Ureter (tissue), 1 donor: ENCODE data around the gene TTC13. TPM values are rescaled to one million over a fixed set of nuclear protein-coding genes. Genes with fewer than 3 reads are reported as not detected.
"Not testable (repeated sequence)": the region's sequence is repeated elsewhere in the genome, so short reads cannot be mapped to it uniquely, and the experiment has no call there.

Experiments used
- DNase-seq: peaks from one replicate; pipeline ENCODE4 v3.0.0-alpha.2; 2020; ENCODE audit warnings: low spot score
- total RNA-seq: library from RNA; stranded (reverse); gene quantifications from one replicate; pipeline ENCODE4 v1.2.4, GENCODE V29; 2023
- donor health status: DM: yes; HTN: yes; CAD: no.

Gene TTC13
- total RNA-seq, 1 donor from 2014 or later: 20.3 TPM

DNA sequence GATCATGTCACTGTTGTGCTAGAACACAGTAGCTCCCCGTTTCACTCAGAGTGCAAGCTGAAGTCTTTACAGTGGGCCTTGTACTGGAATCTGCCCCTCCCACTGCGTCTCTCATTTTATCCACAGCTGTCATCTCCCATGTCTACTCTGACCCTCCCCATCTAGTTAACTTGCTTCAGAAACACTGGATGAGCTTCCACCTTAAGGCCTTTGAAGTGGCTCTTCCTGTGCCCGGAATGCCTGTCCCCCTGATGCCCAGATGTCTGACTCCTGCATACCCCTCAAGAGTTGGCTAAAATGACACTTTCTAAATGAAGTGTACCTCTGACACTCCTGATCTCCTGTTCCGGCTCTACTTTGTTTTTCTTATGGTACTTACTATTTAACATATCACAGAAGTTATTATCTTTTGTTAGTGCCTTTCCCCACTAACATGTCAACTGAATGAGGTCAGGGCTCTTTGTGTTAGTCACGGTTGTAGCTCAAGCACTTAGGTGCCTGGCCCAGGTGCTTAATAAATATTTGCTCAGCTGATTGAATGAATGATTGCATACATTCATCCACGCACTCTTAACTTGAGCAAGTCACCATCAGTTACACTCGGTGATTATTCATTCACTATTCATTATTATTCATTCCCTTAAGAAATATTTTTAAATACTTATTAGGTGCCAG is 13.6 kb upstream of the TTC13 start:
- DNase-seq: no peak

DNA sequence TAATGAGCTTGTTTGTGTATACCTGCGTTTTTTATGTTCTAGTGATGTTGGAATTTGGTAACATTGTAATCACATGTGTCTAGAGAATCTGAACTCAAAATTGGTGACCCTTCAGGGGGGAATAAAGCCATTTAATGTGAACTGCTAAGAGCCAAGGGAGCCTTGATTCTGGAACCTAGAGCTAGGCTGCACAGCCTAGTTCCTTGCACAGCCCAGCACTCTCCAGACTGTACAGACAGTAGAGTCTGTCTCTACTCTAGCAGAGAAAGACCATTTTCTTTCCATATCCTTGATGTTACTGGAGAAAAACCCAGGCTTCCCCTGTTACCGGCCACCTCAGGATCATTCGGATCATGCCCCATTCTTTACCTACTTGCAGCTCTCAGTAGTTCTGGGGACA is 8.8 kb upstream of the TTC13 start:
- no peak for DNase-seq

DNA sequence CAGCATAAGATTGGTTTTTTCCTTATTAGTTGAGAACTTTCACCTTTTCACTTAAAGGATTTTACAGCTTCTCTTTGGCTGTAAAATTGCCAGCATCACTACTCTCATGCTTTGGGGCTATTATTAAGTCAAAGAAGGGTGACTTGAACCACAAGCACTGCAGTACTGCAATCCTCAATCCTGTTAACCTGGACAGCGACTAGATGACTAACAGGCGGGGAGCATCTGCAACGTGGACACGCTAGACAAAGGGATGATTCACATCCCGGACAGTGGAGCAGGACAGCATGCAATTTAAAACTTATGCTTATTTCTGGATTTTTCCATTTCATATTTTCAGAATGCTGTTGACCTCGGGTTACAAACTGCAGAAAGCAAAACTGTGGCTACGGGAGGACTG is 8.3 kb upstream of the TTC13 start:
- no peak for DNase-seq

DNA sequence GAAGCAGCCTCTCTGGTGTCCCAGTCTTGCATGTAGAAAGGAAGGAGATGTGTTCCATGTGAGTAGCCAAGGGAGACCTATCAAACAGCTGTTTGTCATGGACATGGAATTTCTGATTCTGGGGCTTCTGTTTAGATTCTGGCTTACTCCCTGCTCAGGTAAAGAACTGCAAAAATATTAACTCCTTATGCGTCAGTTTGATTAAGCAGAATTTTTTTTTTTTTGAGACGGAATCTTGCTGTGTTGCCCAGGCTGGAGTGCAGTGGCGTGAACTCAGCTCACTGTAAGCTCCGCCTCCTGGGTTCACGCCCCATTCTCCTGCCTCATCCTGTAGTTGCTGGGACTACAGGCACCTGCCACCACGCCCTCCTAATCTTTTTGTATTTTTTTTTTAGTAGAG is 7.0 kb upstream of the TTC13 start:
- no peak for DNase-seq

DNA sequence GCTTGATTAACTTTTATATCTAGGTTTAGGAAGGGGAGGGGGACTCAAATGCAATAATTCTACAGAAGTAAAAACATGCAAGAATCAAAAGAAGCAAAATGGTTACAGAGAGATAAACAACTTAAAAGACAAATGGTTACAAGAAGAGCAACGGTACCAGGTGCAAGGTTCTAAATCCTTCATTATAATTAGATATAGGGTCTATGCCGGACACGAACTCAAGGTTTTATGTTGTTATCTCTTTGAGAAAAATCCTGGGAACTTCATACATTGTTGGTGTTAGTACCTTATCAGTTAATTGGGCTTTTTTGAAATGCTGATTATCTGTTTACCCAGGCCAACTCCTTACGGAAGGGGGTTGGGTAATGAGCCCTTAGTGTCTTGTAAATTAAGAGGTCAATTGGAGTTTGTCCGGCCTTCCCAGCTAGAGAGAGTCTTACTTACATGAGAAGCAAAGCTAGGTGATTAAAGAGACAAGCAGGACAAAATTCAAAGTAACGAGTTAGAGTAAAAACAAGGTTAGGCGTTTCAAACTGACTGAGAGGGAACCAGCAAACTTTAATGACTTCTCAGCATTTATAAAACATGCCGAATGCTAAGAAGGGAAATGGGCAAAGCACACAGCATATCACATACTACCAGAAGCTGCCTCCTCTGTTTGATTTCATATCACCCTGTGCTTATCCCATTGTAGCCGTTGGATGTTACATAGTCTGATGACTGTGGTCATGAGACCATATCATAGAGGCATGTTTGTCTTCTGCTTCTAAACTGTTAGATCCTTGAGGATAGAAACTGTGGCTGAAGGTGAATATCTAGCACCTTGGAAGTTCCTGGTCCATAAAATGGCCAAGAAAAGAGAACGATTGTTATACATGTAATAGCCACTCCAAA is 6.2 kb upstream of the TTC13 start:
- not testable (repeated sequence) for DNase-seq

DNA sequence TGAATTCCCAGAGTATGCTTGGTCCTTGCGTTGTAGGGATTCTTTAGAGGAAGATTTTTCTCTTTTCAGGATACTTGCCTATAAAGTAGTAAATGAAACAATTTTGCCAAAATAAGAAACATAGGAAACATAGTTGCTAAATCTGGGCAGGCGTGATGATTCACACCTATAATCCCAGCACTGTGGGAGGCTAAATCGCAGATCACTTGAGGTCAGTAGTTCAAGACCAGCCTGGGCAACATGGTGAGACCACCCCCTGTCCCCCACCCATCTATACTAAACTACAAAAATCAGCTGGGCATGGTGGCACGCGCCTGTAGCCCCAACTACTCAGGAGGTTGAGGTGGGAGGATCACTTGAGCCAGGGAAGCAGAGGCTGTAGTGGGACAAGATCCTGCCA is 5.2 kb upstream of the TTC13 start:
- DNase-seq: no peak

DNA sequence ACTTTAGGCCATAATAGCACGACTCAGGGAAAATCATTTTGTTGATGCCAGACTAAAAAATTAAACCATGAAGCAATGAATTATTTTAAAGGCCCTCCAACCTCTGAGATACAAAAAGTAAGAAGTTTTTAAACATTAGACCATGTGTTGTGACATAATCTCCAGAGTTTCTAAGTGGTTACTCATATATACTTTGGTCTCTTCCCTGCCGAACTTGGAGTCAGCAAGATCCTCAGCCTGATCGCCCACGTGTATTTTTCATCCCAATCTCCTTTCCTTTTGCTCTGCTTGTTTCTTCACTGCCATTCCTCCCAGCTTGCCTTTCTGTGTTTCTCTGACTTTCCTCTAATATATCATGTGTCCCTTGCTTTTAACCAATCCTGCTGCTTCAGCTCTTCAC is 4.0 kb upstream of the TTC13 start:
- no peak for DNase-seq

DNA sequence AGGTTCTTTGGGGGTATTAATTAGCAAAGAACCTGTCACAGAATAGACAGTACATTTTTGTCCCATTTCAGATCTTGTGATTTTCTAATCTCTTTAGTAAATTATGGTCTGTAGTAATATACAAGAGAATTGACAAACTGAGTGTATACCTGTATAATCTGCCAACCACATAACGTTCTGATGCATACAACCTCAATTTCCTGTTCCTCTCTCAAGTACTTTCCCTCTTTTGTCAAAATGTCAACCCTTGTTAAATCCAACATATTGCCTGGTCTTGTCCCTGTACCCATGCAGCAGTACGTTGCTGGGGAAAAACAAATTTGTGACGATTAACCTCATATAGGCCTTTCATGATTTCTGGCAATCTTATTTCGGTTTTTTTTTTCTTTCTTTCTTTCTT is 1.3 kb upstream of the TTC13 start:
- DNase-seq: no peak

DNA sequence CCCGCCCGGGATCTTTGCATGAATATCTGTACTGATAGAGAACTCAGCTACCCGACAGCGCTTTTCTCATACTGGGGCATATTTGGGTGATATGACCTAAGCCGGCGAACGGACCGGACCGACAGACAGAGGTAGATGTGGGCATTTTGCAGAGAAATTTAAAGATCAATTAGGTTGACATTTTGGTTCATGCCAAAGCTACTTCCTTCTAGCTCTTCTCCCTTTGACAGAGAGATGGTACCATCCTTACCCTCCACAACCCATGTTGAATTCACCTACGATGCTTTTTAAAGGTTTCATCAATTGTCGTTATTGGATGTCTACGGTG is 692 bp upstream of the TTC13 start:
- no peak for DNase-seq

DNA sequence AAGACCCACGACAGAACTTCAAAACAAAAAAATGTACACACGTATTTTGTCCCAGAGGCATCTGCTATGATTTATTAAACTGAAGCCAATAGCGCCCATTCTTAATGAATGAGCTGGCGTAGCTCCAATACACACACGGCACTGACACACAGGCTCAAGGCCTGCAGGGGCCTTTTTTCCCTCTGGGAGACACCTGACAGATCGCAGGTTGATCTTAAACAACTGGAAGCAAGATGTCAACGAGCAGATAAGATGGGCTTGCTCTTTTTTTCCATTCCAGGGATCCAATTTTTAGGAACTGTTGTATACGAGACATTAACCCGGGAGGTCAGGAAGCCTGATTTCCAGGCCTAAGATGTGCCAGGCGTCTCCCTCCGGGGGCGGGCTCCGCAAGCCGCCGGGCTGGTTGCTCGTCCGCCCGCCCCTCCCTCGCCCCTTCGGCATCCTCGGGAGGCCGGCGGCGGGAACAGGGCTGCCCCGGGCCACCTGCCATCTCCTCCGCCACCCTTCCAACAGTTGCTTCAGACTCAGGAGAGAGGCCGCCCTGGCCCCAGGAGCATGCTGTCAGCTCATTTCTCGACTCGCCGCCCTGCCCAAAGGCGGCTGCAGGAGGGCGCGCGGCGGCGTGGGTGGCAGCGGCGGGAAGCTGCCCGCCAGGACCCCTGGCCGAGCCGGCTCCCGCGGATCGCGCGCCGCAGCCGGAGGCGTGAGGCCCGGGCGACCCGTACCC is 735 bp downstream of the TTC13 start:
- DNase-seq: no peak

DNA sequence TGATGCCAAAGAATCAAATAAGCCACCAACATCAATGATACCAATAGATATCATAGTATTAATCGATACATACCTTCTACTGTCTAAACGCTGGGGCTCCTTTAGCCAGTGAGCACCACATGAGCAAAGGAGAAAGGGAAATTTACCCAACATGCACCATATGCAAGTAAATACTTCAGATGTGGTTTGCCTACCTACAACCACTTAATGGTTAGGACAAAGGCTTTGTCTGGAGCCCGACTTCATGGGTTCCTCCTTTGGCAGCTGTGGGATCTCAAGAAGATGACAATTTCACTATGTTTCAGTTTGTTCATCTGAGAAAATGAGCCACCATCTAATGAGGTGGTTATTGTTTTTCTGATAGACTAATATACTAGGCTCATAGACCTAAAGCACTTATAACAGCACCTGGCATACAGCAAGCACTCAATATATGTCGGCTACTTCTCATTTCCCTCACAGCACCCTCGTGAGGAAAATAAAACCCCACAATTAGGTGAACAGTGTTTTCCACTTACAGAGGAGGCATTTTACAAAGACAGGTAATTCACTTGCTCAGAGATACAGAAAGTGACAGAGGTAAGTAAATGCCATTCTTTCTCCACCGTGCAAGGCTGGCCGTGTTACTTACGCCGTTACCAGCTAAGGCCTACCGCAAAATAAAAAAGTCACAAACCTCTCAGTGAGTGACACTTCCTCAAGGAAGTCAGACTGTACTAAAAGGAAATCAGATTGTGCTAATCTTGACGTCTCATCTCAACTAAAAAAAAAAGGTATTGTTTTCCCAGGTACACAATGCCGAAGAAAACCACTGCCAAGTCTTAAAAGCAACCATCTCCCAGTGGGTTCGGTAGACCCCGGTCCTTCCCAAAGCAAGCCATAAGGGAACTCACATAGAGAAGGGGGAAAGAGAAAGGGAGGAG is 1.6 kb downstream of the TTC13 start:
- DNase-seq: no peak

DNA sequence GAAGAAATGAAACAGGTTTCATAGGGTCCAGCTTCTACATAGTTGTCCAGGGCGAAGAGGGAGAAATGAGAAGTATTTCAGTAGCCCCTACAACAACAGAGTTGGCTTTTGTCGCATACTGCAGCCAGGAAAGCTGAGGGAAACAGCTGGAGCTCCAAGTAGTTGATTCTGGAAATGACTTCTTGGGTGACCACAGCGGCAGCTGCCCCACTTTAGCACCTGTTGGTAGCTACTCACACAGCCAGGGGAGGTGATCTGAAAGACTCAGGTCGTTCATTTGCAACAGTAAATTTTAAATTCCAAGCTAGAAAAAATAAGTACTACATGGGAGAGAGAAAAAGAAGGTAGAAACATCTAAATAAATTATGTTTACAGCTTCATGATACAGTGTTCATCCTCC is 2.3 kb downstream of the TTC13 start:
- DNase-seq: no peak

DNA sequence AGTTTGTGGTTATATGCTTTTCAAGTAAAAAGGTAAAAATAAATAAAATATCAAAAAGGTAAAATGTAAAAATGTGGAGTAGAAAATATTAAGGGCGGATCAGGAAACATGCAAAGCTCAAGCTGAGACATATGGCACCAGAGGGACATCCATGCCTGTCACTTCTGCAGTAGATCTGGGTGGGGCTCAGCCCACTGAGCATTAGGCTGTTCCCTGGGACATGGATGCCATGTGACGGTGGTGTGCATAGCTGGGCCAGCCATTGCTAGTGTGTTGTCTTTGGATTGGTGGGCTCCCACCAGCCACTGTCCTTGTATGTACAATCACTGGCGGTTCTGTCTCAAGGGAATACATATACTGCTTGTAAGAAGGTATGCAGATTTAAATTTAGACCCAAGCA is 3.0 kb downstream of the TTC13 start:
- DNase-seq: no peak

DNA sequence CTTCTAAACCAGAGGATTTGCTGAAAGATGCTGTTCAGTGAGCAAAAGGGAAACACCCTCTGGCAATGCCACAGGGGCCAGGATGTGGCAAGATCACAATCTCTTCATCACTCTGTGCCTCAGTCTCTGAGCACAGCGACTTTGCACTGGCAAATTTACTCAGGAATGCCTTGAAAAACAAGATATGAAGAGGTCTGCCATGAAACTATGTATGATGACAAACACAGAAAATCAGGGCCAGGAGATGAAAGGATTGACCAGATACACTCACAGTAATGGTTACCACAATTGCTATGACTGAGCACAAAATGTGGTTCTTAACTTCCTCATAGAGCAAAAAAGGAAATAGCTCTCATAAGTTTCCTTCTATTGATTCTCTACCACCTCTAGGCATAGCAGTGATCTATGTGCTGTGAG is 5.8 kb downstream of the TTC13 start:
- no peak for DNase-seq

DNA sequence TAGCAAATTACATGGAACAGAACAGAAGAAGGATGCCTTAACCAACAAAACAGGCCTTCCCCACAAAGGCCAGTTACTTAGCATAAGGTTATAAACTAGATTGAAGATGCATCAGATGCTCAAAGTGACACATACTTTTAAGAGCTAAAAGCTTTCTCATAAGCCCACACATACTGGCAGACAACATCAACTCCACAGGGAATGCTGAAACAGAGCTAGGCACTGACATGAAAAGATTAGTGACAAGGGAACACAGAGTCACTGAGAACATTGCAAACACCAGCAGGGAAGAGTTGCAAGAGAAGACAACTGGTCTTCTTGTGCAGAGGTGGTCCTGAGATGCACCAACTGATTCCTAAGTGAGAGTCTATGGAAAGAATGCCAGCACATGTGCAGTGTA is 6.9 kb downstream of the TTC13 start:
- no peak for DNase-seq

DNA sequence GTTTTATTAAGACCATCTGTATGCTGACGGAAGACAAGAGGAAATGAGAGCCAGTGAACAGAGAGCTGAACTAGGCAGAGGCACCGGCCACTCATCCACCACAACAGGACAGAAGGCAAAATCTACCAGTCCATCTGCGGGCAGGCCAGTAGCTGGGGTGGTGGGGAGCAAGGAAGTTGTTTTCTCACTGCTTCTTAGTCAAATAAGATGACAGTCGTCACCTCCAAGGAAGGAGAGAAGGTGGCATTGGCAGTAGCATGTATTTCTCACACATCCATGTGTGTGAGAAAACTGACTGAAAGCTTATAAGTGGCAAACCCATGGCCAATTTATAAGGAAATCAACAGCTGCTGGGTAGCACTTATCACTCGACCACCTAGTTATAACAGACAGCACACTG is 8.2 kb downstream of the TTC13 start:
- no peak for DNase-seq

DNA sequence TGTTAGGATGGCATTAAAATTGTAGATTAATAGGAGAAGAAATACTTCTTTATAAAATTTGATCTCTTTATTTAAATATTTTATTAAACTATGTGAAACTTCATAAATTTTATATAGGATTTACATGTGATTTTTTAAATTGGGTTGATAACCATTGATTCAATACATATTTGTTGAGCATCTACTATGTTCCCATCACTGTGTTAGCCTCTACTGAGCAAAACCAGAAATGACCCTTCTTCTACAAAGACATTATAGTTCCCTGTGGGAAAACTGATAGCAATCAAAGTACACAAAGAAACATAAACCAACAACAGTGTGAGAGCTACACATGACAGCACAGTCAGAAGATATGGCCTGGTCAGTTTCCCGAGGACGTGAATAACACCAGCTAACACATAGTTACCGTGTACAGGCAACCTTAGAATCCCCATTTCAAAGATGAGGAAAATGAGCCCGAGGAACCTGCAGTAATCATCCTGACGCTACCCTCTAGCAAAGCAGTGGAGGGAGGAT is 12.2 kb downstream of the TTC13 start:
- no peak for DNase-seq

DNA sequence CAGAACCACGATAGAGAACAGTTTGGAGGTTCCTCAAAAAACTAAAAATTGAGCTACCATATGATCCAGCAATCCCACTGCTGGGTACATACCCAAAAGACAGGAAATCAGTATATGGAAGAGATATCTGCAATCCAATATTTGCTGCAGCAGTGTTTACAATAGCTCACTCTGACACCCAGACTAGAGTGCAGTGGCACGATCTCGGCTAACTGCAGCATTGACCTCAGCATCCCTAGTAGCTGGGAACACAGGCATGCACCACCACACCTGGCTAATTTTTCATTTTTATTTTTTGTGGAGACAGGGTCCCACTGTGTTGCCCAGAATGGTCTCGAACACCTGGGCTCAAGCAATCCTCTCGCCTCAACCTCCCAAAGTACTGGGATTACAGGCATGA is 13.1 kb downstream of the TTC13 start:
- DNase-seq: no peak

DNA sequence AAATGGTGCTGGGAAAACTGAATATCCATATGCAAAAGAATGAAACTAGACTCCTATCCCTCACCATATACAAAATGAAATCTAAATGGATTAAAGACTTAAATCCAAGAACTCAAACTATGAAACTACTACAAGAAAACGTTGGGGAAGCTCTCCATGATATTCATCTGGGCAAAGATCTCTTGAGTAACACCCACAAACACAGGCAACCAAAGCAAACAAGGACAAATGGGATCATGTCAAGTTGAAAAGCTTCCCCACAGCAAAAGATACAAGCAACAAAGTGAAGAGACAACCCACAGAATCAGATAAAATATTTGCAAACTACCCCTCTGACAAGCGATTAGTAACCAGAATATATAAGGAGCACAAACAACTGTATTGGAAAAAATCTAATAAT is 13.8 kb downstream of the TTC13 start:
- no peak for DNase-seq

DNA sequence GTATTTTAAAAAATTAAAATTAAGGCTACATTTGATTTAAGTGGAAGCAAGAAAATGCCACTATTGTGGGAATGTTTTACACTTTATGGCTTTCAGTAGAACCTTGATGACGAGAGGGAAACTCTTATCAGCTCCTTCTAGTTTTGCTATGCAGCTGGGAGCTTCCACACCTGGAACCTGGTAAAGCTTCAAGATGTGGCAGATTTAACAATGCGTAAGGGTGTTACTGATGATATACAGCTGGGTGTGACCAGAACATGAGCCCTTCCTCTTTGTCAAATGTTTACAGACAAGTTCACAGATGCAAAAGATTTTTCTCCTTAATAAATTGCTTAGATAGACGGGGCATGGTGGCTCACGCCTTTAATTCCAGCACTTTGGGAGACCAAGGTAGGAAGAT is 20.3 kb downstream of the TTC13 start:
- DNase-seq: no peak

DNA sequence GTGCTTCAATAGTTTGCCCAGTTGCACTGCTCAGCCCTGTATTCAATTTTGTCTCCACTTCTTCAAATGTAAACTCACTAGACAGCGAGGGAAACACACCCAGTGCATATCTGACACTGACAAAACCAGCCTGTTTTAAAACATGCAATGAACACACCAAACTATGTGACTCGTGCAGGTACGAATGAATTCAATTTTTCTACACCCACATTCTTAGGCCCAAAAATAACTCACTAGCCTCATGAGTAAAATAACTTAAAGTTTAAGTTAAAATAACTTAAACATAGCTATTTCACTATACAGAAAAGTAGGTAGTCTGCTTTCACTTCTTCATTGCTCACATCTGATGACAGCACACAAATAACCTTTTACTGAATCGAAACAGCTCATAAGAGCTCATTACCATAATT is 21.1 kb downstream of the TTC13 start:
- no peak for DNase-seq

DNA sequence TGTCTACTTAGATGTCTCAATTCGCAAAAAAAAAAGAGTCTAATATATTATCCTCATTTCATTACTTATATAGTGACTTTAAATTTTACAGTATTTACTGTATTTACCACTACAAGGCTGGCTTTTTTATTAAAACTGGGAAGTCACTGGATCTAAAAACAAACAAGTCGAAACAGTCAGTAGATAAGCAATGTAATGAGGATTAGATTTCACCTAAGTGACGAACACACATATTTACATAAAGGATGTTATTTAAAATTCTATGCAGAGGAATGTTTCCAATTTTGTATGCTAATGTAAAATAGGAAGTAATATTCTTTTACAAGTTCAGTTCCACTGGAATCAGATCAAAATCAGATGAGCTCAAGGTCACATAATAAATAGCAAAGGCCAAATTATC is 28.3 kb downstream of the TTC13 start:
- DNase-seq: no peak
